Glutamatergic neuron (in vitro differentiated cells): Measurements from ENCODE around the gene HAVCR1. TPM values are rescaled to one million over a fixed set of nuclear protein-coding genes. Genes with fewer than 3 reads are reported as not detected.

Experiments
- DNase-seq: peaks from one replicate; pipeline ENCODE4 v3.0.0; 2022
- H3K27ac Mint-ChIP-seq: one replicate; pipeline ENCODE4 v1.8.0; 2020; ENCODE audit warnings: mild to moderate bottlenecking, mixed read lengths, inconsistent platforms; ENCODE audit not compliant: unreplicated experiment
- H3K27me3 Mint-ChIP-seq: one replicate; pipeline ENCODE4 v1.8.0; 2020; ENCODE audit warnings: mild to moderate bottlenecking, moderate library complexity, mixed read lengths, inconsistent platforms; ENCODE audit not compliant: unreplicated experiment
- H3K36me3 Mint-ChIP-seq: one replicate; pipeline ENCODE4 v1.8.0; 2020; ENCODE audit warnings: mild to moderate bottlenecking, mixed read lengths, inconsistent platforms; ENCODE audit not compliant: unreplicated experiment
- H3K4me1 Mint-ChIP-seq: one replicate; pipeline ENCODE4 v1.8.0; 2020; ENCODE audit warnings: mild to moderate bottlenecking, low read depth, mixed read lengths, inconsistent platforms; ENCODE audit not compliant: unreplicated experiment
- H3K4me3 Mint-ChIP-seq: one replicate; pipeline ENCODE4 v1.8.0; 2020; ENCODE audit warnings: mild to moderate bottlenecking, mixed read lengths, inconsistent platforms; ENCODE audit not compliant: unreplicated experiment
- H3K9me3 Mint-ChIP-seq: one replicate; pipeline ENCODE4 v1.8.0; 2020; ENCODE audit warnings: mild to moderate bottlenecking, moderate library complexity, mixed read lengths, inconsistent platforms; ENCODE audit not compliant: unreplicated experiment
- CTCF ChIP-seq: fragments of 200-600 bp; sonication (generic); IDR thresholded peaks from one replicate; pipeline ENCODE4 v1.5.0; 2021; ENCODE audit not compliant: partially characterized antibody, unreplicated experiment
- total RNA-seq: library from RNA; stranded (reverse); fragmentation: NEBNext Ultra II Directional; extraction: Animal tissue kit (Norgen Biotek cat#: 25700); gene quantifications from one replicate; pipeline ENCODE4 v1.2.1, GENCODE V29; 2021; ENCODE audit not compliant: unreplicated experiment

HAVCR1 gene
- total RNA-seq, 1 donor from 2014 or later: not detected

DNA sequence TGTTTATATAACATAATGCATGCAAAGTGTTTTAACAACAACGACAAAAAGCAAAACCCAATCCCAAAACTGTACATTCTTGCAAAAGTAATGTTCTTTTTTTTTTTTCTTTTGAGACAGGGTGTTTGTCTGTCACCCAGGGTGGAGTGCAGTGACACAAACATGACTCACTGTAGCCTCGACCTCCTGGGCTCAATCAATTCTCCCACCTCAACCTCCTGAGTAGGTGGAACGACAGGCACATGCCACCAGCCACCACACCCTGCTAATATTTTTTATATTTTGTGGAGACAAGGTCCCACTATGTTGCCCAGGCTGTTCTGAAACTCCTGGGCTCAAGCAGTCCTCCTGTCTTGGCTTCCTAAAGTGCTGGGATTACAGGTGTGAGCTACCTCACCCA, 13.6 kb upstream of the HAVCR1 start:
- Mint-ChIP-seq H3K36me3 (no peaks in the 10 kb centered on the region), H3K27me3 (no peaks in the 10 kb centered on the region)
- TF ChIP-seq CTCF: no peak

GRCh38 chr5:157069949-157070348, 11.0 kb upstream of the HAVCR1 start:
- no peak for DNase-seq
- no peaks in the 10 kb centered on the region for H3K27me3 Mint-ChIP-seq
- no peak overlapping the region for H3K4me3 Mint-ChIP-seq
- no peak overlapping the region for H3K27ac Mint-ChIP-seq
- H3K4me1 Mint-ChIP-seq: no peaks in the 10 kb centered on the region
- no peaks in the 10 kb centered on the region for H3K9me3 Mint-ChIP-seq
- TF ChIP-seq CTCF: no peak
- H3K36me3 Mint-ChIP-seq: no peaks in the 10 kb centered on the region

More for the DNA sequence above, 13.6 kb upstream of the HAVCR1 start:
- Mint-ChIP-seq H3K27ac (no peak overlapping the region), H3K4me1 (no peaks in the 10 kb centered on the region), H3K9me3 (no peaks in the 10 kb centered on the region), H3K4me3 (no peak overlapping the region)
- DNase-seq: no peak

- H3K36me3 Mint-ChIP-seq: no peaks in the 10 kb centered on the region
- no peak overlapping the region for H3K27ac Mint-ChIP-seq
- no peaks in the 10 kb centered on the region for H3K27me3 Mint-ChIP-seq
- no peak for DNase-seq
- H3K9me3 Mint-ChIP-seq: no peaks in the 10 kb centered on the region
- H3K4me1 Mint-ChIP-seq: no peaks in the 10 kb centered on the region
- H3K4me3 Mint-ChIP-seq: no peak overlapping the region
- TF ChIP-seq CTCF: no peak
These were observed 9.9 kb upstream of the HAVCR1 start for GRCh38 chr5:157068785-157069184.

- no peak overlapping the region for H3K27ac Mint-ChIP-seq
- no peak for TF ChIP-seq CTCF
- H3K9me3 Mint-ChIP-seq: no peaks in the 10 kb centered on the region
These were observed 9.4 kb upstream of the HAVCR1 start for GRCh38 chr5:157068339-157068738.

DNA sequence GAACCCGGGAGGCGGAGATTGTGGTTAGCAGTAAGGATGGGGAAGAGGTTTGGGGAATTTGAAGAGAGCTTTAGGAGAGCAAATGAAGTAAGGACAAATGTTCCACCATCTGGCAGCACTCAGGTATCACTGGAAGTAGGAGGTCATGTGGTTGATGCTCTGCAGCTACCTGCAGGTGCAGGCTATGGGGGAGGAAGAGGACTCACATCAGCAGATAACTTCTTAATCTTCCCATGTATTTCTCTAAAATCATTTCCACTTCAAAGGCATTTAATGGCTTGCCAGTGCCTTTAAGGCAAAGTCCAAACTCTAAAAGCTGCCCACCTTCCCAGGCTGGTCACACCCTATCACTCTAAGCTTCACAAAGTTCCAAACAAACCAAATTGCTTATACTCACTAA, 8.1 kb upstream of the HAVCR1 start:
- Mint-ChIP-seq H3K36me3 (no peaks in the 10 kb centered on the region), H3K9me3 (no peaks in the 10 kb centered on the region), H3K27ac (no peak overlapping the region), H3K4me3 (no peak overlapping the region), H3K27me3 (peaks cover 2% of the 10 kb centered on the region), H3K4me1 (no peaks in the 10 kb centered on the region)
- TF ChIP-seq CTCF: no peak
- DNase-seq: no peak

More at GRCh38 chr5:157068339-157068738, 9.4 kb upstream of the HAVCR1 start:
- no peak for DNase-seq
- Mint-ChIP-seq H3K4me3 (no peak overlapping the region), H3K27me3 (peaks cover 2% of the 10 kb centered on the region), H3K4me1 (no peaks in the 10 kb centered on the region), H3K36me3 (no peaks in the 10 kb centered on the region)
